ENCODE measurements around the gene WDR13.
"Not testable (repeated sequence)": the region's sequence is repeated elsewhere in the genome, so short reads cannot be mapped to it uniquely, and the experiment has no call there.

Gene WDR13

DNA sequence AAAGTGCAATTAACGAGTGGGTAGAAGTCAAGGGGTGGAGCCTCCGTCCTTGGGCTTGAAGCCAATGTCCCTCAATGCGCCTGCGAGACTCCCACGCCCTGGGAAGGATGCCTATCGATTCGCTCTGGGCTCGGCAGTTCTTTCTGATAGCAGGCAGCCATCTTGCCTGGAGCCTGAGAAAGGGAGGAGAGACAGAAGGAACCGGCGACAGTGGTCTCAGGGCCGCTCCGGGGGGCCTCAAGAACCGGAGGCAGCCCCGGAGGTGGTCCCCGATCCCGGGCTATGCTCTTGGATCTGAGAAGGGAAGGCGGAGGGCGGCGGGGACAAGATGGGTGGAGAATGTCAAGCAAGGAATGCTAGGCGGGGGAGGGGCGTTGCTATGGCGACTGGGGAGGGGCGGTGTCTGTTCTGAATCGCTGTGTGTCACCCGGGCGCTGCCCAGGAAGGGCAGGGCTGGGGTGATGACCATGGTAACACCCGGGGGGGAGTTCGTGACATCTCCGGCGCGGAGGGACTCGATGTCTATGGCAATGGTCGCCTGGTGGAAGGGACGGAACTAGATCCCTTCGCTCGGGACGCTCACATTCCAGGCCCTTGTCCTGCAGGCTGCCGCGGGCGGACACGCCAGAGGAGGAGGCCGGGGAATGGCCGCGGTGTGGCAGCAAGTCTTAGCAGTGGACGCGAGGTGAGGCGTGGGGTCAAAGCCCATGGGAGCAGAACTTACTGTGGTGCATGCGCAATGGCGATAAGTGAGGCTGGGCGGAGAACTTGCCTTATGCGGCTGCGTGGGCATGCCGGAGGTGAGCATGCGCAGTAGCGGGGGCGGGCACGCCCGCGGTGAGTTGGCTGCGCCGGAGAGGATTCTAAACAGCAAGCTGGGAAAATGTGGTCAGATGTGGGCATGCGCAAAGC, at the start of gene WDR13:
WDR13 (plus strand) TSS at position 140 of the 912 bp plus-strand sequence; CDS start at position 645, 505 bp downstream.
- peak; percentile 89 for DNase-seq (ENCODE audit: low spot score)

DNA sequence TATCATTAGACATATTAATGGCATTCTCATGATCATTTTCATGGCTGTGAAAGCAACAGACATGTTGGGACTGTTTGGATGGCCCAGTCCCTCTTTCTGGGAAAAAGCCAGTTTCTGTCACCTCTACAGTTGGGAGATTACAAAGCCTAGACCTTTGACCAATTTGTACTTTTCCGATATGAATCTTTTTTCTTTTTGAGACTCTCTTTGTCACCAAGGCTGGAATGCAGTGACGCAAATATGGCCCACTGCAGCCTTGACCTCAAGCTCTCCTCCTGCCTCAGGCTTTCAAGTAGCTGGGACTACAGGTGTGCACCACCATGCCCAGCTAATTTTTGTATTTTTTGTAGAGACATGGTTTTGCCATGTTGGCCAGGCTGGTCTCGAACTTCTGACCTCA, 48.4 kb upstream of the WDR13 start:
- no peak for DNase-seq (ENCODE audit: low spot score)

DNA sequence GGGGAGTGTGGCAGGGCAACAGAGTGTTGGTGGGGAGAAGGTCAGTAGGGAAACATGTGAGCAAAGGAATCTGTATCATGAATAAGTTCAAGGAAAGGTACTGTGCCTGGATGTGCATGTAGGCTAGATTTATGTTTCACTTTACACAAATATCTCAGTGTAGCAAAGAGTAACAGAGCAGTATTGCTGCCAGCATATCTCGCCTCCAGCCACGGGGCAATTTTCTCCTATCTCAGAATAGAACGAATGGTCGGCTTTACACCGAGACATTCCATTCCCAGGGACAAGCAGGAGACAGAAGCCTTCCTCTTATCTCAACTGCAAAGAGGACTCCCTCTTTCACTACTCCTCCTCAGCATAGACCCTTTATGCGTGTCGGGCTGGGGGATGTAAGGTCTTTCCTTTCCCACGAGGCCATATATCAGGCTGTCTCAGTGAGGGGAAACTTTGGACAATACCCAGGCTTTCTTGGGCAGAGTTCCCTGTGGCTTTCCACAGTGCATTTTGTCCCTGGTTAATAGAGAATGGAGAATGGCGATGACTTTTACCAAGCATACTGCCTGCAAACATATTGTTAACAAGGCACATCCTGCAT, 41.5 kb upstream of the WDR13 start:
- DNase-seq (ENCODE audit: low spot score) = not testable (repeated sequence)

DNA sequence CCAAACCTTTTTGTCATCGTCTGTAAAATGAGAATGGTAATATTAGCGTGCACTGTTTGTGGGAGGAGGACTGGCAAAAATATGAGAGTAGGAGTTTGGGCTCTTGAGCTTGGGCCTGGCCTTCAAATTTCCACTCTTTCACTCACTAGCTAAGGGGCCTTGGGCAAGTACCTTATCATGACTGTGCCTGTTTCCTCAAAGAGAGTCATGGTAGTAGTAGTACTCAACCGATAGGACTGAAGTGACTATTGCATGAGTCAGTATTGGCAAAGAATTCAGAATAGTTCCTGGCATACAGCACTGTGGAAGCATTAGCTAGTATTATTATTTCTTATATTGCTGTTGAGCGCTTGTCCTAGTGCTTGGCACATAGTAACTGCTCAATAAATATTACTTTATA, 39.0 kb upstream of the WDR13 start:
- no peak for DNase-seq (ENCODE audit: low spot score)

DNA sequence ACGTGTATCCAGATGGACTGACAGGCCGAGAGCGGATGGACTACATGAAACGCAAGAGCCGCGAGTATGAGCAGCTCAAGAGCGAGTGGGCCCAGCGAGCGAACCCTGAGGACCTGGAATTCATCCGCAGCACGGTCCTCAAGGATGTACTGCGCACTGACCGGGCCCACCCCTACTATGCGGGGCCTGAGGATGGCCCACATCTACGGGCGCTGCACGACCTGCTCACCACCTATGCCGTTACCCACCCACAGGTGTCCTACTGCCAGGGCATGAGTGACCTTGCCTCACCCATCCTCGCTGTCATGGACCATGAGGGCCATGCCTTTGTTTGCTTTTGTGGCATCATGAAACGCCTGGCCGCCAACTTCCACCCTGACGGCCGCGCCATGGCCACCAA, 37.7 kb upstream of the WDR13 start:
- DNase-seq (ENCODE audit: low spot score) = no peak

DNA sequence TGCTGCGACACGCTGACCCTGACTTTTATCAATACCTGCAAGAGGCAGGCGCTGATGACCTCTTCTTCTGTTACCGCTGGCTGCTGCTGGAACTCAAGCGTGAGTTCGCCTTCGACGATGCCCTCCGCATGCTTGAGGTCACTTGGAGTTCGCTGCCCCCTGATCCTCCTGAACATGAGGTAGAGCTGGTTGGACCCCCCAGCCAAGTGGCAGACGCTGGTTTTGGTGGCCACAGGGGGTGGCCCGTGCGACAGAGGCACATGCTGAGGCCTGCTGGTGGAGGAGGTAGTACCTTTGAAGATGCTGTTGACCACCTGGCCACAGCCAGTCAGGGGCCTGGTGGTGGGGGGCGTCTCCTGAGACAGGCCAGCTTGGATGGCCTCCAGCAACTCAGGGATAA, 37.2 kb upstream of the WDR13 start:
- DNase-seq (ENCODE audit: low spot score) = no peak

DNA sequence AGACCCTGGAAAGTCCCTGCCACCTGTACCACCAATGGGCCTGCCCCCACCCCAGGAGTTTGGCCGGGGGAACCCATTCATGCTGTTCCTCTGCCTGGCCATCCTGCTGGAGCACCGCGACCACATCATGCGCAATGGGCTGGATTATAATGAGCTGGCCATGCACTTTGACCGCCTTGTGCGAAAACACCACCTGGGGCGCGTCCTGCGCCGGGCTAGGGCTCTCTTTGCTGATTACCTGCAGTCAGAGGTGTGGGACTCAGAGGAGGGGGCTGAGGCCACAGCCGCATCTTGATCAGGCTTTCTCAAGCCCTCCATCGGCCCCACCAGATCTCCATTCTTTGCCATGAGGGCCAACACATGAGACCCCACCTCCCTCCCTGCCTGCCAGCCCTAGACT, 36.6 kb upstream of the WDR13 start:
- DNase-seq (ENCODE audit: low spot score) = no peak

DNA sequence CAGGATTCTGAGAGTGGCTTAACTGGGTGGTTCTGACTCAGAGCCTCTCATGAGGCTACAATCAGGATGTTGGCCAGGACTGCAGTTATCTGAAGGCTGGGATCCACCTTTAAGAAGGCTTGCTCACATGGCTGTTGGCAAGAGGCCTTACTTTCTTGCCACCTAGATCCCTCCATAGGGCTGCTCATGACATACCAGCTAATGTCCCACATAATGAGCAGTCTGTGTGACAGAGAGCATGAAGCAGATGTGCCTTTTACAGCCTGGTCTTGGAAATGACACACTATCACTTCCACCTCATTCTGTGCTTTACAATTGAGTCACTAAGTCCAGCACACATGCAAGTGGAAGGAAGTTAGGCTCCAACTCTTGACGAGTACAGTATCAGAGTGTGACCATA, 27.3 kb upstream of the WDR13 start:
- DNase-seq (ENCODE audit: low spot score) = no peak

DNA sequence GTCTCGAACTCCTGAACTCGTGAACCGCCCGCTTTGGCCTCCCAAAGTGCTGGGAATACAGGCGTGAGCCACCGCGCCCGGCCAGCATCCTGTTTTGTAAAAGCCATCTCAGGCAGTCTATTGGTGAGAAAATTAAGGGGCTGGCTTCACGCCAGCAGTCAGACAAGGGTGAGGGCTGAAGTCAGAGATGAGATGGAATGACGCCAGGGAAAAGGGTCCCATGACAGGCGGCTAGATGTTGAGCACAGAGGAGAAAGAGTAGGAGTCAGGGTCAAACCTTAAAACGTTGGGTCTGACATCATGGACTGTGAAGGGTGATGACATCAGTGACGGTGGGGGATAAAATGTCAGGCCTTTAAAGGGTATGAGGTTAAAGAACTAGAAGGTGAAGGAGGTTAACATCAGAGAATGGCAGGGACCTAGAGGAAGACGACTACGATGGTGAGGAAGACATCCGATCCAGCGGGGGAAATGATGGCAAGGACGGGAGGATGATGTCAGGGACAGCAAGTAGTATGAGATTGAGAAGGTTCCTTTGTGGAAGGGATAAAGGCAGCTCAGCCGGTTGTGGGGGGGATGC, 23.5 kb upstream of the WDR13 start:
- DNase-seq (ENCODE audit: low spot score) = no peak

DNA sequence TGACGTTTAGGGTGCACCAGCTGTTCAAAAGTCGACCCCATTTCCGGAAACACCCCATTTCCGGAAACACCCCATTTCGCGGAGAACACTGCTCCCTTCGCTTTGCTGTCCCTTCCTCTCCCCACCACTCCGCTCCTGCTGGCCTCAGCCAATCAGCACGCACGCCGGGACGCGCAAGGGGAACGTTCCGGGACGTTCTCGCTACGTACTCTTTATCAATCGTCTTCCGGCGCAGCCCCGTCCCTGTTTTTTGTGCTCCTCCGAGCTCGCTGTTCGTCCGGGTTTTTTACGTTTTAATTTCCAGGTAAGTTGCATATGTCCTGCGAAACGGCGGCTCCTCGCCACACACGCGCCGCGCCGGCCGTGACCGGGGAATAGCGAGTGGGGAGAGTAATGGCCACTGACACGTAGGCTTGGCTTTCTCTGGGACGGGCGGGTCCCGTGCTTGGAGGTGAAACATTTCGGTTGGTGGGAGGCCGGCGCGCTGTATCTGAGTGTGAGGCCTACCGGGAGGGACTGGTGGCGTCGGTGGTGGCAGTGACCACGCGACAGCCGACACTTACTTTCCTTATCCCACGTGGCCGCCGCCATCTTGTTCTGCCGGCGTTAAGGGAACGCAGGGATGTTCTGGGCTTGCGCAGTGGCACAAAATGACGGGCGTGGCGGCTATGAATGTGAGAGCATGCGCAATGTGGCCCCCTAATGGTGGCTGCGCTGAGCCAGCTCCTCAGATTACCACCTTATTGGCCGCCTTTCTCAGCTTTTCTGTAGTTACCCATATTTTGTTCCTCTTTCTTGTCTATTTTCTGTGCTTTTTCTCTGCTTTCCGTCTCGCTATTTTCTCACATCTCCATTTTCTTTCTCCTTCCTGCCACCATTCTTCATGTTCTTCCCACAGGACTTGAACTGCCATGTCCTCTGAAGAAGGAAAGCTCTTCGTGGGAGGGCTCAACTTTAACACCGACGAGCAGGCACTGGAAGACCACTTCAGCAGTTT, 22.7 kb upstream of the WDR13 start, which contains the start of gene RBM3:
RBM3 (plus strand) TSS at position 215 of the 997 bp plus-strand sequence; CDS start at position 912, 697 bp downstream.
- DNase-seq (ENCODE audit: low spot score) = peak; percentile 93

DNA sequence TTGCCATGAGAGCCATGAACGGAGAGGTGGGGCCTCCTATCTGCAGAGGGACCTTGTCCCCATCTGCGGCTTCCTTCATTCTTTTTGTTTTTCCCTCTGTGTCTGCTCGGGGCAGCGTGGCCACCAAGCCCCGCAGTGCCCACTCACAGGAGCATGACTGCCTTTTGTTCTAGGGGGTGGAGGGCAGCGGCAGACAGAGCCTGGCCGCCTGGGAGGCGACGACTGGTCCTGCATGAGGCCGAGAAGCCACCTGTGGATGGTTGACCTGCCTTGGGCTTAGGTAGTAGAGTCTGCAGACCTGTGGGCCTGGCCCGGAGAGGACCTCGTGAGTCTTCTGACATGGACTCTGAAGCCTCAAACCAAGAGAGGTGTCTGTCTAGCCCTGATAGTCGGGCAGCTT, 21.6 kb upstream of the WDR13 start:
- DNase-seq (ENCODE audit: low spot score) = no peak

DNA sequence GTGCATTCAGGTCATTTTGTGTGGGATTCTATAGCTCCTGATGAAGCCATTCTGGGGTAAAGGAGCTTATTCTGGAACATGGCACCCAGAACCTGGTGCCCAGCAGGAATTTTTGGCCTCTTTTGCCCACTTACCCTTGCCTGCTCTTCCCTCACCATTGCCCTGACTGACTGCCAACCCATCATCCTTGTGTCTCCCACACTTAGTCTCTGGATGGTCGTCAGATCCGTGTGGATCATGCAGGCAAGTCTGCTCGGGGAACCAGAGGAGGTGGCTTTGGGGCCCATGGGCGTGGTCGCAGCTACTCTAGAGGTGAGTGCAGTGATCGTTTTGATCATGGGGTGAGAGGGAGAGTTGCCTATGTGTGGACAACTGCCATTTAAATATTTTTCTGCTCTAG, 21.2 kb upstream of the WDR13 start:
- DNase-seq (ENCODE audit: low spot score) = no peak

DNA sequence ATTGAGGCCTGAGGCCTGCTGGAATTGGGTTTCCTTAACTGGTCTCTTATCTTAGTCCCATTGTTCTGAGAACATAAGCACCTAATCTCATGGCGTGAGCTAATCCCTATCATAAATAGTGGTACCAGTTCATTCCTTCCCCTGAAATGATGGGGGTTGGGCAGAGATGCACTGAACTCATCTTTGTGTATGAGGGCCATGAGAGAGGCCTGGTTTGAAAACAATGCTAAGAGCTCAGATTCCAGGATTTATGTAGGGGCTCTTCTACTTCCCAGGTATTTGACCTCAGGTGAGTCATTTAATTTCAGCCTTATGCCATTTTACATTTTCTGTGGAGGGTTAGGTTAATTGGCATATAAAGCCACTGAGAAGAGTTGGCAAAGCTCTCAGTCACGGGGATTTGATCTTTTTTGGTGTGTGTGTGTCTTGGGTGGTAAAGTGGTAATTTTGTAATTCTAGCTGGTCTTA, 18.6 kb upstream of the WDR13 start:
- no peak for DNase-seq (ENCODE audit: low spot score)

DNA sequence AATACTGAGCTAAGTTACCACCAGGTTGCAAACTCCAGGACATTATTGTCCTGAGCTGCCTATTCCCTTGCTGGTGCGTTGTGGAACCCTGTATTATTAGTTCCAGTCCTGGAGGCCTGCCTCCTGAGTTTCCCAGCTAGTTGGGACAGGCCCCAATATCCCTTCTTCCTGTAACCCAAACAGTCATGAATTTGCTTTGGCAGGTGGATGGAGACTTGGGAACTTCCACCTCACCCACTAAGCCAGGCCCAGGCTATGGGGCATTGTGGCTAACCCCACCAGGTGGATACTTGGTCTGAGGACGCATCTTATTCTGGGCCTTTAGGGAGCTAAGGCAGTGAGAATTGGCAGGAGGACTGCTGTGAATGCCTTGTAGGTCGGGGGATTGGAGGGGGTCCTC, 18.0 kb upstream of the WDR13 start:
- DNase-seq (ENCODE audit: low spot score) = no peak

DNA sequence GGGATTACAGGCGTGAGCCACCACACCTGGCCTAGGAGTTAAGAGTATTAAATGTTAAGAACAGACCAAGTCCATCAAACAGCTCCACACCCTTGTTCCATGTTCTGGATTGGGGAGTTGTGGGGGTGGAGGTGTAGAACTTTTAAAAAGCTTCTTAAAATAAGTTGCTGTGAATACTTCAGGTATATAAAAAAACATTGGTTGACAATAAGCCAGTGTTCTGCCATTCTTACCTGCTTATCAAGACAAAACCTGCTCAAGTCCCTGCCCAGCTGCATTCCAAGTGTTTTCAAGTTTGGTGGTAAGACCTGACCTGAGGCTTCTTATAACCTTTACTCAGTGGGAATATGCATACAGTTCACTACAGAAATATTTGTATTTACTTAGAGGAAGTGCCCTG, 16.6 kb upstream of the WDR13 start:
- no peak for DNase-seq (ENCODE audit: low spot score)

DNA sequence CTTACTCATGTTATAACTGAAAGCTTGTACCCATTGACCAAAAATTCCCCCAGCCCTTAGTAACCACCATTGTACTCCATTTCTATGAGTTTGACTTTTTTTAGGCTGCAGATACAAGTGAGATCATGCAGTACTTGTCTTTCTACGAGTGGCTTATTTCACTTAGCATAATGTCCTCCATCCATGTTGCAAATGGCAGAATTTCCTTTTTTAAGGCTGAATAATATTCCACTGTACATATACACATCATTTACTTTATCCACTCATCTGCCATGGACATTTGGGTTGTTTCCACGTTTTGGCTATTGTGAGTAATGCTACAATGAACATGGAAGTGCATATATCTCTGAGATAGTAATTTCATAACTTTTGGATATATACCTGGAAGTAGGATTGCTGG, 12.6 kb upstream of the WDR13 start:
- no peak for DNase-seq (ENCODE audit: low spot score)

DNA sequence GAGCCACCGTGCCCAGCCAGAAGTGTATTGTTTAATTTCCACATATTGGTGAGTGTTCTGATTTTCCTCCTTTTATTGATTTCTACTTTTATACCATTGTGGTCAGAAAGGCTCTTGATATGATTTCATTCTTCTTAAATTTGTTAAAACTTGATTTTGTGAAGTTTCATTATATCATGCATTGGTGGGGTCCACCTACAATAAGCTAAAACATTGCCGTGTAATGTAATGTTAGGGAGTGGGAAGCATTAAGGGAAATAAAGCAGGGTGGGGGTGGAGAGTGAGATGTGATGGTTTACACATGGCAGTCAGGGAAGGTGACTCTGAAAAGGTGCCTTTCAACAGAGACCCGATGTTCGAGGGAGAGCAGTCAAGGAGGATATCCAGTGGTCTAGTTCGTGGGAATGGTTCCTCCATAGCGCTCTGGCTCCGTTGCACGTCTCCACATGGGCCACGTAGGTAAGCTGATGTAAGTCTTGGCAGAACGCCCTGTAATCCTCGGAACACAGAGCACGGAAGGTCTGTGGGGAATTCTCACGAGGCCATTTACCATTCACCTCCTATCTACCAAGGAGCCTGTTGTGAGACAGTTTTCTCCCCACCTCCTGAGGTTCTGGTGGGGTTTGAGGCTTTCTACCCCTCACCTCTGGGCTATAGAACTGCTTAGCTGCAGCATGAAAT, 7.7 kb upstream of the WDR13 start:
- no peak for DNase-seq (ENCODE audit: low spot score)

DNA sequence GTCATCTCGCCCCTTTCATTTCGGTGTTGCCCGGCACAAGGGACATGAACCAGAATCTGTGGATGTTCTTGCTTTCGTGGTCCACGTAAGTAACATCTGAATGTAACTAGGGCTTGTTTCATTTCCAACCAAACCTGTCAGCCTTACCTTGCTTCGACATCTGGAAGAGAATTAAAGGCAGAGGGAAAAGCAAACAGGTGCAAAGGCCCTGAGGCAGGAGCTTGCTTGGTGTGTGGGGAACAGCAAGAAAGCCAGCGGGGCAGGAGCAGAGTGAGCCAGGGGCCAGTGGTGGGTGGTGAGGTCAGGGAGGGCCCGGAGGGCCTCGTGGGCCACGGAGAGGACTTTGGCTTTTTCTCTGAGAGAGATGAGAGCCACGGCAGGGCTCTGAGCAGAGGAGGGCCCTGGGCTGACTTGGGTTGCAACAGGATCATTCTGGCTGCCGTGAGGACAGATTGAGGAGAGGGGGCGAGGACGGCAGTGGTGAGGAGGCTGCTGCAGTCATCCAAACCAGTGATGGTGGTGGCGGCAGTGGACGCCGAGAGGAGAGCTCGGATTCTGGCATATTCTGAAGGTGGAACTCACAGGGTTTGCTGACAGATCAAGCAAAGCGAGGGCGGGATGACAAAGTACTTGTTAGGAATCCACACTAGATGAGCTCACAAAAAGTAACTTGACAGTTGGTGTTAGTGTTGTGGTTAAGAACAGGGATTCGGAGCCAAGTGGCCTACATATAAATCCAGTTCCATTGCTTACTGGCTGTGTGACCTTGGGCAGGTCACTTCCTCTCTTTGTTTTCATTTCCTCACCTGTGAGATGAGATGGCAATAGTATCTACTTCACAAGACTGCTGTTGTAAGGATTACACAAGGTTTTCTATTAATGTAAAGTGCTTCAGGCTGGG, 6.8 kb upstream of the WDR13 start:
- no peak for DNase-seq (ENCODE audit: low spot score)

DNA sequence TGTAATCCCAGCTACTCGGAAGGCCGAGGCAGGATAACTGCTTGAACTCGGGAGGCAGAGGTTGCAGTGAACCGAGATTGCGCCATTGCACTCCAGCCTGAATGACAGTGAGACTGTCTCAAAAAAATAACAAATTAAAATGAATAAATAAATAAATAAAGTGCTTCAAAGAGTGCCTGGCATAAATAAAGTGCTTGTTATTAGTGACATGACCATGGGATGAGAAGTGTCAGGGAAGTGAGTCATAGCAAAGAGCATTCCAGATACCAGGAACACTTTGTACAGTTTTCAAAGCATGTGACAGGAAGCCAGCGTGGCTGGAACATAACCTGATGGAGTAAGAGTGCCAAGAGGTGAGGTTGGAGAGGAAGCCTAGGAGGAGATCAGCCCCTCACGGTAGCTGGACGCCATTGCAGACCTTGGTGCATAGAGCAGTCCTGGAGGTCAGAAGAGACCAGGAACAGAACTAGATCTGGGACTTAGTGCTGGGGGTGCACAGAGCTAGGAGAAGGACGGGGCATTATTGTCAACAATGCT, 6.0 kb upstream of the WDR13 start:
- no peak for DNase-seq (ENCODE audit: low spot score)

DNA sequence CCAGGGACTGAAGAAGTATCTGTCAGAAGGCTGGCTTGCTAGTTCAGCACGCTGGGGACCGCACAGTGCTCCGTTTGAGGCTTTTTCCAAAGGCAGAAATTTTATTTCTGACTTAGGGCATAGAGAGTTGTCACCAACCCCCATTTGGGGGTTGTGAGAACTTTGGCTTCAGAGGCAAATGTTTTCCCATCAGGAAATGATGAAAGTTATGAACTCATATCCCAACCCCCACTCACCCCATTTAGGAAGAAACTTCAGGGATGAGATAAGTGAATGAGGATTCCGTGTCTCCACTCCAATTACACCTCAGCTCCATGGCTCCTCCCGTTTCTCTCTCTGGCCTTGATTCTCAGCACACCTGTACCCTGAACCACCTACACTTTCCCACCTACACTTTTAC, 4.3 kb upstream of the WDR13 start:
- DNase-seq (ENCODE audit: low spot score) = no peak

All from putamen (tissue), 1 donor.